Measurements from ENCODE around the gene FXYD2.

DNA sequence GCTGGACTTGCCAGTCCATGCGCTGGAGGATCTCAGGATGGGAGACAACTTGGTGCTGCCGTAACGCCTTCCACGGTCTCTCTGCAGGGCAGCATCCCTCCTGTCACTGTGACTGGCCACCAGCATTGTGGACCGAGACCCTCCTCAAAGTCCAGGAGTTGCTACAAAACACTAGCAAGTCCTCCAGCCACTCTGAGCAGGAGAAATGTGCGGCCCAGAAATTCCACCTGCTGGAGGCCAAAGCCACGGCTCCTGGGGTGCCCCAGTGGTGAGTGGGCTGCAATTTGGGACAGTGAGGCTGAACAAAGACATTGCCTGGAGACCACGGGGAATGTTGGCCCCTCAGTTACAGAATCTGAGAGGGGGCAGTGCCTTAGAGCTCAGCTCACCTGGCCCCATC lies 20.6 kb downstream of the FXYD2 start:
- TF ChIP-seq CTCF (IDR thresholded peaks at IDR 0.05; ENCODE audit: low read length) (no peak), EZH2 (IDR thresholded peaks at IDR 0.05; ENCODE audit: borderline replicate concordance, low read length) (no peak)
